GM12873 (cell line): ENCODE measurements around the gene CYP11A1.

ENCODE experiments used
- TF ChIP-seq, protein P1 (sequence below): IDR thresholded peaks from 2 replicates; pipeline ENCODE4 v1.5.1; 2012; ENCODE audit warnings: low read depth, mild to moderate bottlenecking, moderate library complexity, low read length, control low read depth; ENCODE audit not compliant: insufficient read depth; ENCODE audit errors: missing control alignments

CYP11A1 gene

DNA sequence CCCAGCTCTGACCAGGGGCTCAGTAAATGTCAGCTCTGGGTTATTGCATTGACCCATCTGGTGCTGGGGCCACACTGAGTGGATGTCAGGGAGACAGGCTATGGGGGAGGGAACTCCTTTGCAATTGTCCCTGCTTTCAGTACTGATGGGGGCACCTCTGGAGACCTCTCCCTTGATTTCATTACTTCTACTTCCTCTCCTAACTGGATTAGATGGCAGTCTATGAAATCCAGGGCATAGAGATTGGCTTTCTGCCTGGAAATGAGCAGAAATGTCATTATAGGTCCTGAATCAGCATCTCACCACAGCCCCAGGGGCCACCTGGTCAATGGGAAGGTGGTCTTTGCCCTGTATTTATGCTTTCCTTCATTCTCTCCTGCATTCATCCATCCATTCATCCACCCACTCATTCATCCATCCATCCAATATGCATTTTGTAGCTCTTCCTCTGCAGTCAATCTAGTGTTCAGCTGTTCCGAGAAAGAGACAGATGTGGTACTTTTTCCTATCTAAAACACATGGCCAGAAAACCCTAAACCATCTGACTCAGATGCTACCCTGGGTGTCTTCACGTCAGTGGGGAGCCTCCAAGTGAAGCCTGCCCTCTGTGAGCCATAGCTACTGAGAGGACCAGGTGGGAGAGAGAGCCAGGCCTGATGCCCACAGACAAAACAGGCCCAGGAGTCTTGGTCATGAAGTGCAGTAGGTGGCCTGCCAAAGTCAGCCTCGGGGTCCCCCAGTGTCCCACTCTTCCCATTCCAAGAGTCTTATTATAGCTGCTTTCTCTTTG lies 74.2 kb downstream of the CYP11A1 start:
- TF ChIP-seq, protein P1, sequence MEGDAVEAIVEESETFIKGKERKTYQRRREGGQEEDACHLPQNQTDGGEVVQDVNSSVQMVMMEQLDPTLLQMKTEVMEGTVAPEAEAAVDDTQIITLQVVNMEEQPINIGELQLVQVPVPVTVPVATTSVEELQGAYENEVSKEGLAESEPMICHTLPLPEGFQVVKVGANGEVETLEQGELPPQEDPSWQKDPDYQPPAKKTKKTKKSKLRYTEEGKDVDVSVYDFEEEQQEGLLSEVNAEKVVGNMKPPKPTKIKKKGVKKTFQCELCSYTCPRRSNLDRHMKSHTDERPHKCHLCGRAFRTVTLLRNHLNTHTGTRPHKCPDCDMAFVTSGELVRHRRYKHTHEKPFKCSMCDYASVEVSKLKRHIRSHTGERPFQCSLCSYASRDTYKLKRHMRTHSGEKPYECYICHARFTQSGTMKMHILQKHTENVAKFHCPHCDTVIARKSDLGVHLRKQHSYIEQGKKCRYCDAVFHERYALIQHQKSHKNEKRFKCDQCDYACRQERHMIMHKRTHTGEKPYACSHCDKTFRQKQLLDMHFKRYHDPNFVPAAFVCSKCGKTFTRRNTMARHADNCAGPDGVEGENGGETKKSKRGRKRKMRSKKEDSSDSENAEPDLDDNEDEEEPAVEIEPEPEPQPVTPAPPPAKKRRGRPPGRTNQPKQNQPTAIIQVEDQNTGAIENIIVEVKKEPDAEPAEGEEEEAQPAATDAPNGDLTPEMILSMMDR, result no peak

DNA sequence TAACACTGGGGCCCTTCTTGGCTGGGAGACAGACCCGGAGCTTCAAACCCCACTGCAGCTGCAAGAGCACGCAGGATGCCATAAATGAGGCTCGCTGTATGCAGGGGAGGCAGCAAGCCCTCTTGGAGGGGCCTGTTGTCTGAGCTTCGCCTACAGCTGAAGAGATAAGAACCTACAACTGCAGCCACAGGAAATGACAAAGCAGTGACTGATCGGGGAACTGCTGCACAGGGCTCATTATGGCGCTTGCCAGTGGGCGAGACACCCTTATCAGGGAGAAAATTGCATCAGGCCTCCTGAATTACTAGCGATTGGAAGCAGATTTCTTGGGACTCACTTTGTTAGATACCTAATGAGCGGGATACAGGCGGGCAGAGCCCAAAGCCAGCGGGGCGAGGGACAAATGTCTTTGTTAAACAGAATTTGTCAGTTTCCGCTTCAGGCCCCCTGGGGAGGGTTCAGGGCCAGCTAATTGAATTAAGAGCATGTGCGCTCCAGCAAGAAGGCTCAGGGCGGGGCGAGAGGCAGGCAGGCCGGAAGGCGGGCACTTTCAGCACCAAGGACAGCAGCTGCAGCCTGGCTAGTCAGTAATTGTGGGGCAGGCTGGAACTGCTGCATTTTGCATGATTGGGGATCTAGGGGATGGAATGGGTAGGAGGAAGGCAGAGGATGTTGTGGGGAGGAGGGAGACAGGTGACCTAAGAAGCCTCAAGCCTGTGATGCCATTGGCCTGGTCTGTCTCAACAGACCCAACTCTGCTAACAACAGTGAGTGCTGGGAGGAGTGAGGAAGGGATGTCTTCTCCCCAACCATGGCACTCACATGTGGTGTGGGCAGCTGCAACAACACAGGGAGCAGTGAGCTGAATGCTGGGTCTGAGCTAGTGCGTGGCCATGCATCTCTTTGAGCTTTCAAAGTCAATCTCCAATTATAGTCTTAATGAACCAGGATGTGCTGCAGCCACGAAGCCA lies 76.1 kb downstream of the CYP11A1 start:
- TF ChIP-seq, protein P1, result no peak

DNA sequence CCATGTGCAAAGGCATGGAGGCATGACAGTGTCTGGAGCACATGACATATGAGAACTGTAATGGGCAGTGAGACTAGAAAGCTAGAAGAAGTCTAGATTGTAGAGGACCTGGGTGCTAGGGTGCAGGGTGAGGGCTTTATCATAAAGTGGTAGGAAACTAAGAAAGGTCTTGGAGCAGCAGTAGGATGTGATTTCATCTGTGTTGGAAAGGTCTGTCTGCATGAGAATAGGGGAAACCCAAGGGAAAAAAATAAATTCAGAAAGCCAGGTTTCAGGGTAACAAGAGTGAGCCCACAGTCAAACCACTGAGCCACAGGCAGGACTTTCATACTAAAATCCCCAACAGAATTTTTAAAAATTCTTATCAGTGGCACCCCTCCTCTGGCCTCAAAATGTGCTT lies 76.8 kb downstream of the CYP11A1 start:
- TF ChIP-seq, protein P1, result no peak

DNA sequence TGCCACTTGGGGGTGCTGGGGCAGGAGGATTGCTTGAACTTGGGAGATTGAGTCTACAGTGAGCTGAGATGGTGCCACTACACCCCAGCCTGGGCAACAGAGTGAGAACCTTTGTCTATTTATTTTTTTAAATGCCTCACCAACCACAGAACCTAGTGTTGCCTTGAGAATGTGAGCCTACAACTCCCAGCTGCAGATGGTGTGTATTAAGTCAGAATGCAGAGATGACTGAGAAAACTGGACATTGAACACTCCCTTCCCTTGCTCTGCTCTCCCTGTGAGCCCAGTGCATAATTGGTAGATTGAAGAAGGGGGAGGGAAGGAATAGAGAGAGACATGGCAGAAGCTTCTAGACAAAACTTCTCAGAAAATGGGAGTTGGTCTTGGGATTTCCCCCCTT lies 77.8 kb downstream of the CYP11A1 start:
- TF ChIP-seq, protein P1, result no peak
